Right atrium auricular region (tissue), 2 donors: ENCODE measurements around the gene AP3D1. TPM values are rescaled to one million over a fixed set of nuclear protein-coding genes. Genes with fewer than 3 reads are reported as not detected.

Source experiments
- DNase-seq: peaks from one replicate; pipeline ENCODE4 v3.0.0-alpha.2; 2019; ENCODE audit warnings: low spot score
- H3K27ac ChIP-seq, 2 donors: fragments of 200-600 bp; sonication (generic); 1 replicate in 1 of 2; 2 replicates in 1 of 2; pipeline ENCODE4 v1.5.1; 2016 to 2019
- H3K27me3 ChIP-seq, 2 donors: fragments of 200-600 bp; sonication (generic); one replicate each; pipeline versions ENCODE4 v1.5.1 to v1.6.0; 2017 to 2019
- H3K36me3 ChIP-seq: fragments of 200-600 bp; sonication (generic); one replicate; pipeline ENCODE4 v1.5.1; 2016
- H3K4me1 ChIP-seq, 2 donors: fragments of 200-600 bp; sonication (generic); one replicate each; pipeline versions ENCODE4 v1.5.1 to v1.6.0; 2017 to 2019
- H3K4me3 ChIP-seq, 2 donors: fragments of 200-600 bp; sonication (generic); 1 replicate in 1 of 2; 2 replicates in 1 of 2; pipeline ENCODE4 v1.5.1; 2017 to 2019; ENCODE audit warnings: mild to moderate bottlenecking in 1 of 2, moderate library complexity in 1 of 2
- H3K9me3 ChIP-seq, 2 donors: fragments of 200-600 bp; sonication (generic); one replicate each; pipeline ENCODE4 v1.5.1; 2019
- total RNA-seq, 2 donors: library from RNA; depleted of rRNA; stranded (reverse); fragments of >200 nt; gene quantifications; one replicate each; pipeline ENCODE4 v1.1.0, GENCODE V29; 2016
- TF ChIP-seq, protein P1 (sequence below), 2 donors: fragments of 200-600 bp; sonication (generic); IDR thresholded peaks; one replicate each; pipeline ENCODE4 v1.5.1; 2019; ENCODE audit warnings: antibody characterized with exemption in 2 of 2

AP3D1 gene
- total RNA-seq, 2 donors from 2014 or later, result 82.7 to 95.8 TPM

DNA sequence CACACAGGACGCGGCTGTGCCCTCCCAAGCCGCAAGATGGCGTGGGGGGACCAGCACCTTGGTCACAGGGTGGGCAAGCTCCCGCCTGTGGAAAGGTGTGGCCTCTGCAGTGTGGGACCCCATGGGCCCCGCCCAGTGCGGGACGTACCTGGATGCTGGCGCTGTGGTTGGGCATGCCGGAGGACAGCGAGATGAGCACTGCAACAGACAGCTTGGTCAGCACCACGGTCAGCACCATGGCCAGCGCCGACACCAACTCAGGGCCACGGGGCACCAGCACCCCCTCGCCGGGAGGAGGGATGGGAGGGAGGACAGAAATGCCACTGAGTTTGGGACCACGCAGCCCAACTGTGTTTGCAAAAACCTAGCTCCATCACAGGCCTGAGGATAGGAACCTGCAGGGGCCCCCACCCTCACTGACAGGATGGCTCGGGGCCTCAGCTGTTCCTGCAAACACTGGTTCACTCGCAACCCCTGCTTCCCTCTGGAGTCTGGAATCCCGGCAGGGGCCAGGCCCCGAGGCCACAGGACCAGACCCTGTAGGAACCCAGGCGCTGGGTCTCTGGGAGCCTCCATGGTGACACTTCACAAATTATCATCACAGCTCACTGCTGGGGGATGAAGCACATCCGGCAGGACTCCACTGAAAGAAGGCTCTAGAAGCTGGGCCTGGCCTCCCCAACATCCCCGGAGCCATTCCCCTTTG, 27.5 kb downstream of the AP3D1 start:
- no peak overlapping the region for H3K27ac ChIP-seq
- no peak overlapping the region for H3K4me3 ChIP-seq
- H3K4me1 ChIP-seq, result peaks cover 0 to 8% of the 10 kb centered on the region in 2 donors
- H3K36me3 ChIP-seq, result peaks cover 67% of the 10 kb centered on the region
- no peaks in the 10 kb centered on the region for H3K9me3 ChIP-seq
- DNase-seq, result no peak
- no peaks in the 10 kb centered on the region for H3K27me3 ChIP-seq
- TF ChIP-seq, protein P1, sequence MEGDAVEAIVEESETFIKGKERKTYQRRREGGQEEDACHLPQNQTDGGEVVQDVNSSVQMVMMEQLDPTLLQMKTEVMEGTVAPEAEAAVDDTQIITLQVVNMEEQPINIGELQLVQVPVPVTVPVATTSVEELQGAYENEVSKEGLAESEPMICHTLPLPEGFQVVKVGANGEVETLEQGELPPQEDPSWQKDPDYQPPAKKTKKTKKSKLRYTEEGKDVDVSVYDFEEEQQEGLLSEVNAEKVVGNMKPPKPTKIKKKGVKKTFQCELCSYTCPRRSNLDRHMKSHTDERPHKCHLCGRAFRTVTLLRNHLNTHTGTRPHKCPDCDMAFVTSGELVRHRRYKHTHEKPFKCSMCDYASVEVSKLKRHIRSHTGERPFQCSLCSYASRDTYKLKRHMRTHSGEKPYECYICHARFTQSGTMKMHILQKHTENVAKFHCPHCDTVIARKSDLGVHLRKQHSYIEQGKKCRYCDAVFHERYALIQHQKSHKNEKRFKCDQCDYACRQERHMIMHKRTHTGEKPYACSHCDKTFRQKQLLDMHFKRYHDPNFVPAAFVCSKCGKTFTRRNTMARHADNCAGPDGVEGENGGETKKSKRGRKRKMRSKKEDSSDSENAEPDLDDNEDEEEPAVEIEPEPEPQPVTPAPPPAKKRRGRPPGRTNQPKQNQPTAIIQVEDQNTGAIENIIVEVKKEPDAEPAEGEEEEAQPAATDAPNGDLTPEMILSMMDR (IDR thresholded peaks at IDR 0.05), result no peak

DNA sequence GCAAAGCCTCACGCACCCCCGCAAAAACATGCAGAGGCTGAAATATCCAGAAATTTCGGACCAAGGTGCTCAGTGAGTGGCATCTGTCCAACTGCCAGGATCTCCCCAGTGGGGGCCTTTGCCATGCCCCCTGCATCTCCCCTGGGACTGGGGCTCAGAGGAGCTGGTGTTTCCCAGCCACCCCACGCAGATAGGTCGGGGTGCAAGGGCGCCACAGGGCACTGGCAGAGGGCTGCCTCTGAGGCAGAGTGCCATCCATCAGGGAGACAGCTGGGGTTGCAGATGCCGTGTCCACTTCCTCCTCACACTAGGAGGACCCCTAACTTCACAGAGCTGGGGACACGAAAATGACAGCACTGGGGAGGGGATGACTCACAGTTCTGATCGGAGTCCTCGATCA, 28.4 kb downstream of the AP3D1 start:
- H3K4me3 ChIP-seq, result no peak overlapping the region
- H3K4me1 ChIP-seq, result peaks cover 0 to 8% of the 10 kb centered on the region in 2 donors
- no peak for DNase-seq
- peaks cover 76% of the 10 kb centered on the region for H3K36me3 ChIP-seq
- H3K27me3 ChIP-seq, result no peaks in the 10 kb centered on the region
- TF ChIP-seq, protein P1 (IDR thresholded peaks at IDR 0.05), result no peak
- no peak overlapping the region for H3K27ac ChIP-seq
- no peaks in the 10 kb centered on the region for H3K9me3 ChIP-seq

DNA sequence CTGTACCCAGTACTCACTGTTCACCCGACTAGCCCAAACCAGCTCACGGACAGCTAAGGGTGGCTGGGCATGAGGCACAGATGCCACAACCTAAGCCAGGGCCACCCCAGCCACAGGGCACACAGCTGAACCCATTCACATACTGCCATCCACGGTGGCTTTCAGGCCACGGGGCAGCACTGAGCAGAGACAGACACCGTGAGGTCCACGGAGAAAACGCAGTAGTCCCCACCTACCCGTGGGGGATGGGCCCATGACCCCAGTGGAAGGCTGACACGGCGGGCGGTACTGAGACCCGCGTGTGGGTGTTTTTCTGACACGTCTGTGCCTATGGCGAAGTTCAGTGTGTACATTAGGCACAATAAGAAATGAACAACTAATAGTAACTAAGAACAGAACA, 29.1 kb downstream of the AP3D1 start:
- H3K9me3 ChIP-seq, result no peaks in the 10 kb centered on the region
- TF ChIP-seq, protein P1 (IDR thresholded peaks at IDR 0.05), result no peak
- H3K27ac ChIP-seq, result no peak overlapping the region
- peaks cover 0 to 6% of the 10 kb centered on the region in 2 donors for H3K4me1 ChIP-seq
- H3K36me3 ChIP-seq, result peaks cover 83% of the 10 kb centered on the region
- no peak overlapping the region for H3K4me3 ChIP-seq
- no peak for DNase-seq
- no peaks in the 10 kb centered on the region for H3K27me3 ChIP-seq

DNA sequence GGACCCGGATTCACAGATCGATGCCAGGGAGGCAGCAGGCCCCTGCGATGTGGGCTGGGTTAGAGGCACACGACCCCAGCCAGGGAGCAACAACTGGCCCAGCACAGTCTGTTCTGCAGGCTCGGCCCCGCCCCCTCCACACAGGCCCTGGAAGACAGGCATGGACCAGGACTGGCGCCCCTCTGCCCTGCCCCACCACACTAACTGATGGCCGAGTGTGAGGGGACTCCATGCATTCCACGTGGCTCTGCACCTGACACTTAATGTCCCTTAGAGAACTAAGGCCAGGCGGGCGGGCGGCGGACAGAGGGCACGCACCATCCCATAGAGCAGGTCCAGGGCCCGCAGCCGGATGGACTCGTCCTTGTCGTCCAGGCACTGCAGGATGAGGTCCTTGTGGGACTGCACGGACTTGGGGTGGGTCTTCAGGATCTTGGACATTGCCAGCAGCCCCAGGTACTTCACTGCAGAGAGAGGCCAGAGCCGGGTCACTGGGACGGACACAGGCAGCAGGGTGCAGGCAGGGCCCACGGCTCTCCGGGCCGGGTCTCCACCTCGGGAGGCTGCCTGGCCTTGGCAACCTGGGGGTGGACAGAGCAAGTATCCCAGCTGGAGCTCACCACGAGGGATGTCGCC, 29.8 kb downstream of the AP3D1 start:
- no peak for DNase-seq
- no peak overlapping the region for H3K4me3 ChIP-seq
- TF ChIP-seq, protein P1 (IDR thresholded peaks at IDR 0.05), result no peak
- no peaks in the 10 kb centered on the region for H3K27me3 ChIP-seq
- H3K9me3 ChIP-seq, result no peaks in the 10 kb centered on the region
- no peaks in the 10 kb centered on the region for H3K4me1 ChIP-seq
- H3K36me3 ChIP-seq, result peaks cover 85% of the 10 kb centered on the region
- no peak overlapping the region for H3K27ac ChIP-seq

DNA sequence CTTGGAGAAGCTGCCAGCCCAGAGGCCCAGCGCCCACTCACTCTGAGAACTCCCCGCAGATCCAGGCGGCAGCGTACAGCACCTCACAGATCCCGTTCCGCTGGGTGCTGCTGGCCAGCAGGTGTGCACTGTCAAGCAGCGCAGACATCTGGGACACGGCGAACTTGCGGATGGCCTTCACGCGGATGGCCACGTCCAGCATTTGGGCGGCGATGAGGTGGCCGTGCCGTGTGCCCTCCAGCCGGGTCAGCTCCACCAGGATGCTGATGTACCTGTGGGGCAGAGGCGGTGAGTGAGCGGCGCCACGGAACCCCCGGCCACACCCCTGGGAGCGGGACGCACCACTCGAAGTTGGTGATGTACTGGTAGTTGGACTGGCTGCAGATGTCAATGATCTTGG, 30.5 kb downstream of the AP3D1 start:
- Histone ChIP-seq H3K4me3 (no peak overlapping the region), H3K36me3 (peaks cover 87% of the 10 kb centered on the region), H3K27ac (no peak overlapping the region), H3K9me3 (no peaks in the 10 kb centered on the region), H3K27me3 (no peaks in the 10 kb centered on the region), H3K4me1 (no peaks in the 10 kb centered on the region)
- no peak for DNase-seq
- TF ChIP-seq, protein P1 (IDR thresholded peaks at IDR 0.05), result no peak
